GM23338 (cell line): ENCODE measurements around the gene COMP. TPM values are rescaled to one million over a fixed set of nuclear protein-coding genes. Genes with fewer than 3 reads are reported as not detected.

ENCODE experiments used
- CREB1 ChIP-seq: fragments of 250-450 bp; sonication (Bioruptor Pico); IDR thresholded peaks from 2 replicates; pipeline ENCODE4 v1.5.0; 2020; ENCODE audit warnings: low read depth, mild to moderate bottlenecking, moderate library complexity
- EZH2 ChIP-seq: fragments of 200-600 bp; sonication (generic); IDR thresholded peaks from one replicate; pipeline ENCODE4 v1.8.0; 2017; ENCODE audit warnings: antibody characterized with exemption, mild to moderate bottlenecking, low read depth; ENCODE audit not compliant: unreplicated experiment
- EZH2phosphoT487 ChIP-seq: fragments of 200-600 bp; sonication (generic); IDR thresholded peaks from one replicate; pipeline ENCODE4 v1.8.1; 2018; ENCODE audit warnings: antibody characterized with exemption; ENCODE audit not compliant: unreplicated experiment
- JUNB ChIP-seq: IDR thresholded peaks from one replicate; pipeline ENCODE4 v1.6.1; 2016; ENCODE audit warnings: antibody characterized with exemption; ENCODE audit not compliant: unreplicated experiment
- POLR2AphosphoS5 ChIP-seq: IDR thresholded peaks from 2 replicates; pipeline ENCODE4 v1.6.1; 2016; ENCODE audit warnings: antibody characterized with exemption, low read depth
- REST ChIP-seq: IDR thresholded peaks from one replicate; pipeline ENCODE4 v1.6.1; 2018; ENCODE audit warnings: antibody characterized with exemption; ENCODE audit not compliant: unreplicated experiment
- STAT1 ChIP-seq: IDR thresholded peaks from one replicate; pipeline ENCODE4 v1.6.1; 2016; ENCODE audit warnings: antibody characterized with exemption; ENCODE audit not compliant: unreplicated experiment
- ZNF114 ChIP-seq: fragments of 250-450 bp; sonication (Bioruptor Pico); IDR thresholded peaks from 2 replicates; pipeline ENCODE4 v1.5.0; 2020; ENCODE audit warnings: mild to moderate bottlenecking, moderate library complexity
- ZNF331 ChIP-seq: fragments of 250-450 bp; sonication (Bioruptor Pico); IDR thresholded peaks from 2 replicates; pipeline ENCODE4 v1.5.0; 2020; ENCODE audit warnings: low read depth, mild to moderate bottlenecking, moderate library complexity
- ZNF462 ChIP-seq: fragments of 250-450 bp; sonication (Bioruptor Pico); IDR thresholded peaks from 2 replicates; pipeline ENCODE4 v1.5.0; 2020; ENCODE audit warnings: mild to moderate bottlenecking, moderate library complexity
- polyA plus RNA-seq: library from polyadenylated mRNA; unstranded; fragments of >200 nt; fragmentation: Nextera tagmentation; extraction: Ambion mirVana; gene quantifications from 2 replicates; pipeline ENCODE4 v1.2.1, GENCODE V29; 2016
- total RNA-seq: library from RNA; depleted of rRNA; stranded (reverse); fragments of >200 nt; shearing (Covaris generic); gene quantifications from 2 replicates; pipeline ENCODE4 v1.2.3, GENCODE V29; 2014
- TF ChIP-seq, protein P1 (sequence below), 2 experiments: fragments of 200-600 bp in 1 of 2; sonication (generic) in 1 of 2; conservative IDR thresholded peaks; 2 replicates each; pipeline versions ENCODE4 v1.5.1 to v1.6.1; 2016 to 2017; ENCODE audit warnings: antibody characterized with exemption in 2 of 2, low read depth in 2 of 2, mild to moderate bottlenecking in 2 of 2, moderate library complexity in 1 of 2

The COMP gene
- total and polyA plus RNA-seq, 2 experiments from 2014 or later: 0.58 to 0.63 TPM

DNA sequence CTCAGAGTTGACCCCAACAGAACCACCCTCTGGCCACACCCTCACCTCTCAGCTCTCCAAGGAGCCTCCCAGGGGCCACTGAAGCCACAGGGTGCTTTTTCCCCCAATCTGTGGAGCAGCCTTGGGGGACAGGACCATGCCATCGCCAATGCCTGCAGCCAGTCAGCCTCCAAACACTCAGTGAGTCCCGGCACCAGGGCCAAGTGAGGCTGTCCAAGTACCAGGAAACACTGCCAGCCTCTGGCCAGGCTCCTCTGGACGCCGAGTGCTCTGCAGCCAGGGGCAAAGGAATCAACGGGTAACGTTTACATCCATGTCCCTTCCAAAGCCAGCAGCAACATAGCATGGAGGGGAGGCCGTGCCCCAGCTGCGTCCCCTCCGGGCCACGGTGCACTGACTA, 9.5 kb upstream of the COMP start (continued):
- TF ChIP-seq ZNF462 (CRISPR knock-in tag) (no peak), EZH2phosphoT487 (no peak), JUNB (no peak), ZNF114 (no peak), ZNF331 (CRISPR knock-in tag) (no peak), REST (no peak), POLR2AphosphoS5 (no peak), EZH2 (no peak), CREB1 (CRISPR knock-in tag) (no peak), STAT1 (no peak)
- TF ChIP-seq, protein P1, sequence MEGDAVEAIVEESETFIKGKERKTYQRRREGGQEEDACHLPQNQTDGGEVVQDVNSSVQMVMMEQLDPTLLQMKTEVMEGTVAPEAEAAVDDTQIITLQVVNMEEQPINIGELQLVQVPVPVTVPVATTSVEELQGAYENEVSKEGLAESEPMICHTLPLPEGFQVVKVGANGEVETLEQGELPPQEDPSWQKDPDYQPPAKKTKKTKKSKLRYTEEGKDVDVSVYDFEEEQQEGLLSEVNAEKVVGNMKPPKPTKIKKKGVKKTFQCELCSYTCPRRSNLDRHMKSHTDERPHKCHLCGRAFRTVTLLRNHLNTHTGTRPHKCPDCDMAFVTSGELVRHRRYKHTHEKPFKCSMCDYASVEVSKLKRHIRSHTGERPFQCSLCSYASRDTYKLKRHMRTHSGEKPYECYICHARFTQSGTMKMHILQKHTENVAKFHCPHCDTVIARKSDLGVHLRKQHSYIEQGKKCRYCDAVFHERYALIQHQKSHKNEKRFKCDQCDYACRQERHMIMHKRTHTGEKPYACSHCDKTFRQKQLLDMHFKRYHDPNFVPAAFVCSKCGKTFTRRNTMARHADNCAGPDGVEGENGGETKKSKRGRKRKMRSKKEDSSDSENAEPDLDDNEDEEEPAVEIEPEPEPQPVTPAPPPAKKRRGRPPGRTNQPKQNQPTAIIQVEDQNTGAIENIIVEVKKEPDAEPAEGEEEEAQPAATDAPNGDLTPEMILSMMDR (conservative IDR thresholded peaks at IDR 0.05; ENCODE audit: low read depth in 2 of 2): no peak
